H9 (cell line): Measurements from ENCODE around the gene FBXL19. TPM values are rescaled to one million over a fixed set of nuclear protein-coding genes. Genes with fewer than 3 reads are reported as not detected.

Source experiments
- DNase-seq: peaks from one replicate; pipeline ENCODE4 v3.0.0-alpha.2; 2017
- H2AFZ ChIP-seq: one replicate; pipeline ENCODE4 v1.6.1; 2013; ENCODE audit warnings: mild to moderate bottlenecking, low read length, control low read depth, moderate library complexity
- H2AK5ac ChIP-seq: 2 replicates; pipeline ENCODE4 v1.6.1; 2013; ENCODE audit warnings: low read length, control low read depth, mixed read lengths; ENCODE audit not compliant: insufficient read length
- H2BK120ac ChIP-seq: one replicate; pipeline ENCODE4 v1.6.1; 2013; ENCODE audit warnings: low read depth, mild to moderate bottlenecking, low read length, control low read depth, inconsistent platforms; ENCODE audit not compliant: poor library complexity, severe bottlenecking
- H2BK12ac ChIP-seq: 2 replicates; pipeline ENCODE4 v1.6.1; 2013; ENCODE audit warnings: low read length, control low read depth, mixed read lengths, low read depth; ENCODE audit not compliant: insufficient read length
- H2BK15ac ChIP-seq: 2 replicates; pipeline ENCODE4 v1.6.1; 2013; ENCODE audit warnings: low read depth, low read length, control low read depth
- H2BK20ac ChIP-seq: one replicate; pipeline ENCODE4 v1.6.1; 2013; ENCODE audit warnings: low read depth, mild to moderate bottlenecking, low read length, control low read depth, inconsistent platforms; ENCODE audit not compliant: poor library complexity, severe bottlenecking
- H2BK5ac ChIP-seq: 2 replicates; pipeline ENCODE4 v1.6.1; 2013; ENCODE audit warnings: low read length, control low read depth, mixed read lengths; ENCODE audit not compliant: insufficient read length
- H3K14ac ChIP-seq: 2 replicates; pipeline ENCODE4 v1.6.1; 2013; ENCODE audit warnings: low read length, control low read depth; ENCODE audit not compliant: insufficient read depth
- H3K18ac ChIP-seq: 2 replicates; pipeline ENCODE4 v1.6.1; 2013; ENCODE audit warnings: low read depth, mild to moderate bottlenecking, mixed read lengths, low read length, control low read depth; ENCODE audit not compliant: insufficient read length
- H3K23ac ChIP-seq: 2 replicates; pipeline ENCODE4 v1.6.1; 2013; ENCODE audit warnings: low read length, control low read depth, mixed read lengths, low read depth; ENCODE audit not compliant: insufficient read length
- H3K23me2 ChIP-seq: 2 replicates; pipeline ENCODE4 v1.6.1; 2013; ENCODE audit warnings: low read depth, mild to moderate bottlenecking, mixed read lengths, low read length, control low read depth; ENCODE audit not compliant: insufficient read length, poor library complexity, severe bottlenecking
- H3K27ac ChIP-seq: 2 replicates; pipeline ENCODE4 v1.5.1; 2013; ENCODE audit warnings: low read length, control low read depth, mixed read lengths, low read depth; ENCODE audit not compliant: insufficient read length
- H3K27me3 ChIP-seq: 2 replicates; pipeline ENCODE4 v1.6.1; 2013; ENCODE audit warnings: low read length, control low read depth, inconsistent platforms; ENCODE audit not compliant: insufficient read depth
- H3K4ac ChIP-seq: 2 replicates; pipeline ENCODE4 v1.6.1; 2013; ENCODE audit warnings: low read depth, mild to moderate bottlenecking, control low read depth, inconsistent platforms, low read length, moderate library complexity
- H3K4me1 ChIP-seq: 2 replicates; pipeline ENCODE4 v1.6.1; 2013; ENCODE audit warnings: low read length, control low read depth, inconsistent platforms; ENCODE audit not compliant: insufficient read depth
- H3K4me2 ChIP-seq: 2 replicates; pipeline ENCODE4 v1.6.1; 2013; ENCODE audit warnings: low read length, control low read depth, mixed read lengths; ENCODE audit not compliant: insufficient read length, insufficient read depth
- H3K56ac ChIP-seq: 2 replicates; pipeline ENCODE4 v1.6.1; 2013; ENCODE audit warnings: low read depth, mild to moderate bottlenecking, mixed read lengths, low read length, control low read depth; ENCODE audit not compliant: insufficient read length
- H3K79me1 ChIP-seq: 2 replicates; pipeline ENCODE4 v1.6.1; 2013; ENCODE audit warnings: low read depth, mild to moderate bottlenecking, moderate library complexity, low read length, control low read depth, inconsistent platforms; ENCODE audit not compliant: insufficient read depth, poor library complexity, severe bottlenecking
- H3K79me2 ChIP-seq: 2 replicates; pipeline ENCODE4 v1.6.1; 2013; ENCODE audit warnings: low read length, control low read depth, inconsistent platforms; ENCODE audit not compliant: insufficient read depth
- H3K9ac ChIP-seq: 2 replicates; pipeline ENCODE4 v1.6.1; 2013; ENCODE audit warnings: low read length, control low read depth, mixed read lengths; ENCODE audit not compliant: insufficient read length; ENCODE audit errors: extremely low read depth
- H3K9me3 ChIP-seq: one replicate; pipeline ENCODE4 v1.6.1; 2013; ENCODE audit warnings: low read depth, low read length, inconsistent platforms; ENCODE audit not compliant: control insufficient read depth
- H3T11ph ChIP-seq: one replicate; pipeline ENCODE4 v1.6.1; 2013; ENCODE audit warnings: mild to moderate bottlenecking, low read length, control low read depth, inconsistent platforms
- H4K20me1 ChIP-seq: one replicate; pipeline ENCODE4 v1.6.1; 2013; ENCODE audit not compliant: control insufficient read depth, insufficient read length, insufficient read depth
- H4K5ac ChIP-seq: 2 replicates; pipeline ENCODE4 v1.6.1; 2013; ENCODE audit warnings: low read depth, mild to moderate bottlenecking, mixed read lengths, low read length, control low read depth; ENCODE audit not compliant: insufficient read length
- H4K8ac ChIP-seq: replicated peaks from 2 replicates; pipeline ENCODE4 v1.6.1; 2013; ENCODE audit warnings: low read length, control low read depth, mixed read lengths, low read depth; ENCODE audit not compliant: insufficient read length
- H4K91ac ChIP-seq: 2 replicates; pipeline ENCODE4 v1.6.1; 2013; ENCODE audit warnings: low read depth, mild to moderate bottlenecking, moderate library complexity, mixed read lengths, low read length, control low read depth; ENCODE audit not compliant: insufficient read length
- H3K27ac Mint-ChIP-seq, 3 experiments: 2 replicates in 2 of 3; 3 replicates in 1 of 3; pipeline ENCODE4 v1.8.0; 2020 to 2021; ENCODE audit warnings: mixed read lengths in 3 of 3, mild to moderate bottlenecking in 1 of 3, moderate library complexity in 1 of 3
- H3K27me3 Mint-ChIP-seq: 2 replicates; pipeline ENCODE4 v1.8.0; 2021; ENCODE audit warnings: low read depth, mild to moderate bottlenecking, moderate library complexity, mixed read lengths
- H3K36me3 Mint-ChIP-seq, 3 experiments: 2 replicates in 2 of 3; 3 replicates in 1 of 3; pipeline ENCODE4 v1.8.0; 2020 to 2021; ENCODE audit warnings: low read depth in 3 of 3, mixed read lengths in 3 of 3; ENCODE audit not compliant: insufficient read depth in 1 of 3
- H3K4me1 Mint-ChIP-seq, 2 experiments: 2 replicates each; pipeline ENCODE4 v1.8.0; 2020; ENCODE audit warnings: mixed read lengths in 2 of 2
- H3K4me3 Mint-ChIP-seq, 2 experiments: 2 replicates in 1 of 2; 3 replicates in 1 of 2; pipeline ENCODE4 v1.8.0; 2020 to 2021; ENCODE audit warnings: mild to moderate bottlenecking in 2 of 2, mixed read lengths in 2 of 2, moderate library complexity in 1 of 2
- H3K9me3 Mint-ChIP-seq, 2 experiments: 2 replicates in 1 of 2; 3 replicates in 1 of 2; pipeline ENCODE4 v1.8.0; 2020; ENCODE audit warnings: mild to moderate bottlenecking in 2 of 2, mixed read lengths in 2 of 2, moderate library complexity in 1 of 2
- WGBS: extraction: QIAGEN DNeasy Blood & Tissue Kit; methylation state at CpG from one replicate; pipeline ENCODE4 v1.1.7; 2013; ENCODE audit warnings: missing lambda C conversion rate, low lambda C conversion rate, mixed read lengths; ENCODE audit not compliant: insufficient read length; ENCODE audit errors: extremely low coverage; 5-methylcytosine and 5-hydroxymethylcytosine counted together
- total RNA-seq: library from RNA; stranded (reverse); gene quantifications from 2 replicates; pipeline ENCODE4 v1.2.1, GENCODE V29; 2021
- TF ChIP-seq, protein P1 (sequence below): fragments of 200-600 bp; sonication (generic); conservative IDR thresholded peaks from 3 replicates; pipeline ENCODE4 v1.8.0; 2021; ENCODE audit warnings: antibody characterized with exemption, mild to moderate bottlenecking

Gene FBXL19
- total RNA-seq, 1 experiment from 2014 or later, result 66.8 TPM

DNA sequence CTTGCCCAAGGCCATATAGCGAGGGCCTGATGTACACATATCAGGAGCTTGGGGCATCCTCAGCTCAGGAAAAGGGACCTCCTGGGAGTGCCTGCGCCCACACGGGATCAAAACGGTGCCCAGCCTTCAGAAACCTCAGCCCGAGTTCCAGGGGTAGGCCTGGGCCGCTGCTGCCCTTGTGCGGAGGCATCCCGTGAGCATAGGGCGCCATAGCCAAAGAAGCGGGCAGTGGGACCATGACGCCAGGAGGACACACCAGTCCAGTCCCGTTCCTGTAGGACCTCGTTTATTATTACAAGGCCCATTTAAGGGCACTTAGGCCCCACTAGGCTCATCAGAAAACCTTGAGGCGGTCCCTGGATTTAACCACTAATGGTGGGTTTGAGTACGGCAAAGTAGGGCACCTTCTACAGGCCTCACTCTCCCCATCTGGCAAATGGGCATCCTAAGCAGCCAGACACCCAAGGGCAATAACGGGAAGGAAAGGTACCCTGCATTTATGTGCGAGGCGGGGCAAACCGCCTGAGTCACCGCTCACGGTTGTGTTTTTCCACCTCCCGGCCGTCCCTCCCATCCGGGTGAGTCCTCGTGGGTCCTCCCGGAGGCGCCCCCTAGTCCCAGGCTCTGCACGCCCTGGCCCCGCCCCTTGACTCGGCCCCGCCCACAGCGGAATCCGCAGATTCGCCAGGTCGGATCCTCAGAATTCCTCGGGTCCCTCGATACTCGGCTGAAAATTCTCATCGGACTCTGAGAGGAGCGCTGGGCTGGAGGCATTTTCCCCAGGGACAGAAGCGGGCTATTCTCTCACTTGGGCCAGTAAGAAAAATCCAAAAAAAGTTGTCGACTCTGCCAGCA is 33.5 kb downstream of the FBXL19 start:
- no peaks in the 10 kb centered on the region for H3K23me2 ChIP-seq
- H2BK15ac ChIP-seq, result no peak overlapping the region
- TF ChIP-seq, protein P1, sequence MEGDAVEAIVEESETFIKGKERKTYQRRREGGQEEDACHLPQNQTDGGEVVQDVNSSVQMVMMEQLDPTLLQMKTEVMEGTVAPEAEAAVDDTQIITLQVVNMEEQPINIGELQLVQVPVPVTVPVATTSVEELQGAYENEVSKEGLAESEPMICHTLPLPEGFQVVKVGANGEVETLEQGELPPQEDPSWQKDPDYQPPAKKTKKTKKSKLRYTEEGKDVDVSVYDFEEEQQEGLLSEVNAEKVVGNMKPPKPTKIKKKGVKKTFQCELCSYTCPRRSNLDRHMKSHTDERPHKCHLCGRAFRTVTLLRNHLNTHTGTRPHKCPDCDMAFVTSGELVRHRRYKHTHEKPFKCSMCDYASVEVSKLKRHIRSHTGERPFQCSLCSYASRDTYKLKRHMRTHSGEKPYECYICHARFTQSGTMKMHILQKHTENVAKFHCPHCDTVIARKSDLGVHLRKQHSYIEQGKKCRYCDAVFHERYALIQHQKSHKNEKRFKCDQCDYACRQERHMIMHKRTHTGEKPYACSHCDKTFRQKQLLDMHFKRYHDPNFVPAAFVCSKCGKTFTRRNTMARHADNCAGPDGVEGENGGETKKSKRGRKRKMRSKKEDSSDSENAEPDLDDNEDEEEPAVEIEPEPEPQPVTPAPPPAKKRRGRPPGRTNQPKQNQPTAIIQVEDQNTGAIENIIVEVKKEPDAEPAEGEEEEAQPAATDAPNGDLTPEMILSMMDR, result peak; percentile 40; the same call in 2 of the 3 replicates
- H4K8ac ChIP-seq, result no peak overlapping the region
- no peak overlapping the region for H2BK20ac ChIP-seq
- H3K9me3 Mint-ChIP-seq, result no peaks in the 10 kb centered on the region
- peaks cover 4% of the 10 kb centered on the region for H3K79me1 ChIP-seq
- no peak overlapping the region for H3K23ac ChIP-seq
- H3K4me2 ChIP-seq, result peak overlapping the region; percentile 54
- peaks cover 4% of the 10 kb centered on the region; the same call in 1 of the 2 replicates for H3K27me3 Mint-ChIP-seq
- peak overlapping the region; percentile 70 for H3K18ac ChIP-seq
- no peak overlapping the region for H2AK5ac ChIP-seq
- H3K9me3 ChIP-seq, result no peaks in the 10 kb centered on the region
- H3K27me3 ChIP-seq, result no peaks in the 10 kb centered on the region
- H3T11ph ChIP-seq, result no peak overlapping the region
- H2BK120ac ChIP-seq, result no peak overlapping the region
- H3K4me1 ChIP-seq, result no peaks in the 10 kb centered on the region
- H3K56ac ChIP-seq, result no peak overlapping the region
- peaks cover 6 to 15% of the 10 kb centered on the region in 2 experiments for H3K4me1 Mint-ChIP-seq
- no peaks in the 10 kb centered on the region; the same call in 1 of the 2 replicates for H3K79me2 ChIP-seq
- H3K36me3 Mint-ChIP-seq, result peaks cover 24 to 34% (median 30%) of the 10 kb centered on the region in 3 experiments; a peak in 6 of 7 replicates
- peak overlapping the region; percentile 99 to 100 (median 100) for H3K27ac Mint-ChIP-seq
- H3K14ac ChIP-seq, result peak overlapping the region; percentile 42; the same call in 1 of the 2 replicates
- no peak overlapping the region for H4K5ac ChIP-seq
- H4K20me1 ChIP-seq, result no peaks in the 10 kb centered on the region
- peak overlapping the region; percentile 91 to 96 for H3K4me3 Mint-ChIP-seq
- H2BK5ac ChIP-seq, result no peak overlapping the region
- H3K4ac ChIP-seq, result no peak overlapping the region
- H3K27ac ChIP-seq, result peak overlapping the region; percentile 30
- peak; percentile 83 for DNase-seq
- H2BK12ac ChIP-seq, result peak overlapping the region; percentile 27
- peak overlapping the region; percentile 49 for H2AFZ ChIP-seq
- H4K91ac ChIP-seq, result no peak overlapping the region
- no CpG with 5 or more reads among the region's 42 CpGs for WGBS
- H3K9ac ChIP-seq, result peak overlapping the region; percentile 71
